Measurements from ENCODE around the gene ZNF787. TPM values are rescaled to one million over a fixed set of nuclear protein-coding genes. Genes with fewer than 3 reads are reported as not detected.

Gene ZNF787
- polyA plus RNA-seq, 2 of the 4 experiments (the other 2 are of a cell fraction): 12.5 to 35.1 TPM

- TF ChIP-seq TFCP2L1 (CRISPR knock-in tag; IDR thresholded peaks at IDR 0.05) (no peak), MAFK (IDR thresholded peaks at IDR 0.05; ENCODE audit: partially characterized antibody) (no peak)
Observed at GRCh38 chr19:56125806-56126590, 4.9 kb upstream of the ZNF787 start (continued).

- Histone ChIP-seq H3K9me3 (no peaks in the 10 kb centered on the region), H3K4me1 (peaks cover 6% of the 10 kb centered on the region), H3K4me2 (no peak overlapping the region), H3K4me3 (no peak overlapping the region), H3K27ac (no peak overlapping the region)
- FAIRE-seq: no peak
- 79% methylated on average over 4 of the region's 4 CpGs for WGBS (ENCODE audit: missing lambda C conversion rate)
- ChIA-PET CTCF (interaction anchor here (1.1 to 1.3 kb wide), 2 partner anchors 9 to 21 kb away, joined by 3 read pairs; no protein-coding TSS in a partner anchor), POLR2A (no interaction called here)
- DNase-seq (ENCODE audit: low read depth in 1 of 2, low spot score in 1 of 2): no peak
- no peak for ATAC-seq
- TF ChIP-seq GATA3 (IDR thresholded peaks at IDR 0.05; ENCODE audit: borderline replicate concordance): no peak
- no peak for TF ChIP-seq ESRRA (IDR thresholded peaks at IDR 0.05; ENCODE audit: borderline replicate concordance, low read length)
- no peak for TF ChIP-seq RFX5 (IDR thresholded peaks at IDR 0.05)
- no peak for TF ChIP-seq CBX8 (IDR thresholded peaks at IDR 0.05)
- no peak for TF ChIP-seq TFCP2L1 (CRISPR knock-in tag; IDR thresholded peaks at IDR 0.05)
- no peak for TF ChIP-seq JUNB (IDR thresholded peaks at IDR 0.05)
- no peak for TF ChIP-seq SREBF2 (IDR thresholded peaks at IDR 0.05)
- no peak for TF ChIP-seq ELK1 (IDR thresholded peaks at IDR 0.05; ENCODE audit: low read depth, low read length)
- no peak for TF ChIP-seq E2F6 (IDR thresholded peaks at IDR 0.05; ENCODE audit: borderline replicate concordance, low read depth)
- no peak for TF ChIP-seq PBX3 (IDR thresholded peaks at IDR 0.05)
- TF ChIP-seq EHMT2 (IDR thresholded peaks at IDR 0.05; ENCODE audit: low read depth): no peak
- no peak for TF ChIP-seq MYC (IDR thresholded peaks at IDR 0.05; ENCODE audit: borderline replicate concordance, low read length)
- TF ChIP-seq ZSCAN20 (CRISPR knock-in tag; IDR thresholded peaks at IDR 0.05): no peak
- TF ChIP-seq EHF (CRISPR knock-in tag; IDR thresholded peaks at IDR 0.05): no peak
- no peak for TF ChIP-seq REST (IDR thresholded peaks at IDR 0.05)
- no peak for TF ChIP-seq NFE2L2 (conservative IDR thresholded peaks at IDR 0.05; ENCODE audit: low read length)
- TF ChIP-seq MAFK (IDR thresholded peaks at IDR 0.05; ENCODE audit: partially characterized antibody): no peak
- TF ChIP-seq HOXB13 (CRISPR knock-in tag; IDR thresholded peaks at IDR 0.05; ENCODE audit: low read depth): no peak
- no peak for TF ChIP-seq RNF2 (IDR thresholded peaks at IDR 0.05; ENCODE audit: borderline replicate concordance, low read depth)
- no peak for TF ChIP-seq NR3C1 (IDR thresholded peaks at IDR 0.05)
Observed at GRCh38 chr19:56124578-56124977, 3.5 kb upstream of the ZNF787 start.

Data from A549 (cell line).